Lower lobe of right lung (tissue), 2 donors: ENCODE measurements around the gene CYP2C18. TPM values are rescaled to one million over a fixed set of nuclear protein-coding genes. Genes with fewer than 3 reads are reported as not detected.
"Not testable (repeated sequence)": the region's sequence is repeated elsewhere in the genome, so short reads cannot be mapped to it uniquely, and the experiment has no call there.

ENCODE experiments used
- ATAC-seq, 2 donors: fragments of 200-7000 bp; cut with Tn5 transposase; one replicate each; pipeline ENCODE4 v1.9.1; 2020 to 2022; ENCODE audit warnings: mild to moderate bottlenecking in 2 of 2, moderate library complexity in 2 of 2
- DNase-seq: peaks from one replicate; pipeline ENCODE4 v3.0.0-alpha.2; 2020
- H3K27ac ChIP-seq: fragments of 200-600 bp; one replicate; pipeline ENCODE4 v1.8.0; 2022
- H3K27me3 ChIP-seq: fragments of 200-600 bp; one replicate; pipeline ENCODE4 v1.8.0; 2022; ENCODE audit warnings: low read depth
- H3K36me3 ChIP-seq: fragments of 200-600 bp; one replicate; pipeline ENCODE4 v1.8.0; 2022; ENCODE audit warnings: mild to moderate bottlenecking
- H3K4me1 ChIP-seq: fragments of 200-600 bp; one replicate; pipeline ENCODE4 v1.8.0; 2022
- H3K4me3 ChIP-seq: fragments of 200-600 bp; one replicate; pipeline ENCODE4 v1.8.0; 2022; ENCODE audit warnings: mild to moderate bottlenecking
- H3K9me3 ChIP-seq: fragments of 200-600 bp; one replicate; pipeline ENCODE4 v1.8.0; 2022
- intact Hi-C: fragments of 100-400 bp; cut with DNase I; formaldehyde crosslinking; loops from one replicate; pipeline ENCODE4 v1.11.0; 2022
- long read RNA-seq: library from polyadenylated mRNA; unstranded; transcript quantifications from one replicate; pipeline ENCODE4 v2.0.0, GENCODE V29; 2021
- total RNA-seq: library from RNA; stranded (reverse); fragmentation: NEBNext Ultra II Directional; extraction: Animal tissue kit (Norgen Biotek cat#: 25700); gene quantifications from one replicate; pipeline ENCODE4 v1.2.1, GENCODE V29; 2021
- TF ChIP-seq, protein P1 (sequence below): fragments of 200-600 bp; IDR thresholded peaks from one replicate; pipeline ENCODE4 v1.8.0; 2022; ENCODE audit warnings: antibody characterized with exemption, mild to moderate bottlenecking
- donor health status: DM: no; HTN: yes; CAD: no; lungs with severe emphysema.

CYP2C18 gene
- 0.65 TPM for total RNA-seq
- long read RNA-seq, partial matches to known transcripts = 0 of 1 reads
- long read RNA-seq, other reads (novel, unspliced or antisense) = 1 of 1 reads

DNA sequence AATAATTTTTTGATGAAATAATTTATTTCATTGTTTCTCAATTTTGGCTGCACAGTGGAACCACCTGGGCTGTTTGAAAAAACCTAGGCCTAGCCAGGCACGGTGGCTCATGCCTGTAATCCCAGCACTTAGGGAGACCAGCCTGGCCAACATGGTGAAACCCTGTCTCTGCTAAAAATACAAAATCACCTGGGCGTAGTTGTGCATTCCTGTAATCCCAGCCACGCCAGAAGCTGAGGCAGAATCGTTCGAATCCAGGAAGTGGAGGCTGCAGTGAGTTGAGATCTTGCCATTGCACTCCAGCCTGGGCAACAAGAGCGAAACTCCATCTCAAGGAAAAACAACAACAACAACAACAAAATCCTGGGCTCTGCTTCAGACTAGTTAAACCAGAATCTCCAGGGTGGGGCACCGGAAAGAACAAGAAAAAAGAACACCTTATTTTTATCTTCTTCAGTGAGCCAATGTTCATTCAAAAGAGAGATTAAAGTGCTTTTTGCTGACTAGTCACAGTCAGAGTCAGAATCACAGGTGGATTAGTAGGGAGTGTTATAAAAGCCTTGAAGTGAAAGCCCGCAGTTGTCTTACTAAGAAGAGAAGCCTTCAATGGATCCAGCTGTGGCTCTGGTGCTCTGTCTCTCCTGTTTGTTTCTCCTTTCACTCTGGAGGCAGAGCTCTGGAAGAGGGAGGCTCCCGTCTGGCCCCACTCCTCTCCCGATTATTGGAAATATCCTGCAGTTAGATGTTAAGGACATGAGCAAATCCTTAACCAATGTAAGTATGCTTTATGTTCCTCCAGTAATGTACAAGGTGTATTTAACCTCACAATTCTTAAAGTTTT is at the start of gene CYP2C18:
Gene CYP2C18 (plus strand): TSS at position 516 of the 841 bp plus-strand sequence. CDS start 91 bp downstream, at position 607.
- Histone ChIP-seq H3K36me3 (no peaks in the 10 kb centered on the region), H3K27ac (no peak within 1 kb of the TSS), H3K4me3 (no peak within 1 kb of the TSS), H3K9me3 (peaks cover 6% of the 10 kb centered on the region), H3K27me3 (no peaks in the 10 kb centered on the region), H3K4me1 (no peaks in the 10 kb centered on the region)
- TF ChIP-seq, protein P1, sequence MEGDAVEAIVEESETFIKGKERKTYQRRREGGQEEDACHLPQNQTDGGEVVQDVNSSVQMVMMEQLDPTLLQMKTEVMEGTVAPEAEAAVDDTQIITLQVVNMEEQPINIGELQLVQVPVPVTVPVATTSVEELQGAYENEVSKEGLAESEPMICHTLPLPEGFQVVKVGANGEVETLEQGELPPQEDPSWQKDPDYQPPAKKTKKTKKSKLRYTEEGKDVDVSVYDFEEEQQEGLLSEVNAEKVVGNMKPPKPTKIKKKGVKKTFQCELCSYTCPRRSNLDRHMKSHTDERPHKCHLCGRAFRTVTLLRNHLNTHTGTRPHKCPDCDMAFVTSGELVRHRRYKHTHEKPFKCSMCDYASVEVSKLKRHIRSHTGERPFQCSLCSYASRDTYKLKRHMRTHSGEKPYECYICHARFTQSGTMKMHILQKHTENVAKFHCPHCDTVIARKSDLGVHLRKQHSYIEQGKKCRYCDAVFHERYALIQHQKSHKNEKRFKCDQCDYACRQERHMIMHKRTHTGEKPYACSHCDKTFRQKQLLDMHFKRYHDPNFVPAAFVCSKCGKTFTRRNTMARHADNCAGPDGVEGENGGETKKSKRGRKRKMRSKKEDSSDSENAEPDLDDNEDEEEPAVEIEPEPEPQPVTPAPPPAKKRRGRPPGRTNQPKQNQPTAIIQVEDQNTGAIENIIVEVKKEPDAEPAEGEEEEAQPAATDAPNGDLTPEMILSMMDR = no peak
- no peak for DNase-seq
- intact Hi-C loops = no loop called here
- peak; percentile 35 to 54 for ATAC-seq

DNA sequence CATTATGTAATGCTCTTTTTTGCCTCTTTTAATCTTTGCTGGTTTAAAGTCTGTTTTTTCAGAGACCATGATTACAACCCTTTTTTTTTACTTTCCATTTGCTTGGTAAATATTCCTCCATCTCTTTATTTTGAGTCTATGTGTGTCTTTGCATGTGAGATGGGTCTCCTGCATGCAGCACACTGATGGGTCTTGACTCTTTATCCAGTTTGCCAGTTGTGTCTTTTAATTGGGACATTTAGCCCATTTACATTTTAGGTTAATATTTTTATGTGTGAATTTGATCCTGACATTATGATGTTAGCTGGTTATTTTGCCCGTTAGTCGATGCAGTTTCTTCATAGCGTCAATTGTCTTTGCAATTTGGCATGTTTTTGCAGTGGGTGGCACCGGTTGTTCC is 45.4 kb upstream of the CYP2C18 start:
- DNase-seq, H3K4me3 ChIP-seq, intact Hi-C loops, H3K27me3 ChIP-seq, ATAC-seq, H3K36me3 ChIP-seq, H3K27ac ChIP-seq, H3K4me1 ChIP-seq: not testable (repeated sequence)
- peaks cover 20% of the 10 kb centered on the region for H3K9me3 ChIP-seq

DNA sequence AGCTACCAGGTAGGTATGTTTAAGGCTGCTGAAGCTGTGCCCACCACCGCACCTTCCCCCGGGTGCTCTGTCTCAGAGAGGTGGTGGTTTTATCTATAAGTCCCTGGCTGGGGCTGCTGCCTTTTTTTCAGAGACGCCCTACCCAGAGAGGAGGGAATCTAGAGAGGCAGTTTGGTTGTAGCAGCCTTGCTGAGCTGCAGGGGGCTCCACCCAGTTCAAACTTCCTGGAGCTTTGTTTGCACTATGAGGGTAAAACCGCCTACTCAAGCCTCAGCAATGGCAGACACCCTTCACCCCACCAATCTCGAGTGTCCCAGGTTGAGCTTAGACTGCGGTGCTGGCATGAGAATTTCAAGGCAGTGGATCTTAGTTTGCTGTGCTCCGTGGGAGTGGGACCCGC is 43.6 kb upstream of the CYP2C18 start:
- Histone ChIP-seq H3K27me3 (no peaks in the 10 kb centered on the region), H3K4me3 (no peak overlapping the region), H3K27ac (no peak overlapping the region), H3K36me3 (no peaks in the 10 kb centered on the region), H3K4me1 (no peaks in the 10 kb centered on the region), H3K9me3 (peaks cover 19% of the 10 kb centered on the region)
- TF ChIP-seq, protein P1 = no peak
- intact Hi-C loops = no loop called here
- ATAC-seq (no peak), DNase-seq (no peak)

DNA sequence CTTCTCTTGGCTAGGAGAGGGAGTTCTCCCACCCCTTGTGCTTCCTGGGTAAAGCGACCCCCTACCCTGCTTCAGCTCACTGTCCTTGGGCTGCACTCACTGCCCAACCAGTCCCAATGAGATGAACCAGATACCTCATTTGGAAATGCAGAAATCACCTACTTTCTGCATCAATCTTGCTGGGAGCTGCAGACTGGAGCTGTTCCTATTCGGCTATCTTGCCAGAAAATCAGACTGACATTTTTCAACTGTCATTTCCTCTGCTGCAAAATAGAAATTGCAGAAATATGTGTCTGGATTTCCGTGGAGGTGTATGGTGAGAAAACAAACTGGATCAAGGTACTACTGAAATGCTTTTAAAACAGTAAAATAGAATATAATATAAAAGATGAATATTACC is 43.0 kb upstream of the CYP2C18 start:
- Histone ChIP-seq H3K4me3 (no peak overlapping the region), H3K36me3 (no peaks in the 10 kb centered on the region), H3K27ac (no peak overlapping the region), H3K9me3 (peaks cover 19% of the 10 kb centered on the region), H3K27me3 (no peaks in the 10 kb centered on the region), H3K4me1 (no peaks in the 10 kb centered on the region)
- TF ChIP-seq, protein P1 = no peak
- DNase-seq = no peak
- ATAC-seq = no peak
- intact Hi-C loops = no loop called here

DNA sequence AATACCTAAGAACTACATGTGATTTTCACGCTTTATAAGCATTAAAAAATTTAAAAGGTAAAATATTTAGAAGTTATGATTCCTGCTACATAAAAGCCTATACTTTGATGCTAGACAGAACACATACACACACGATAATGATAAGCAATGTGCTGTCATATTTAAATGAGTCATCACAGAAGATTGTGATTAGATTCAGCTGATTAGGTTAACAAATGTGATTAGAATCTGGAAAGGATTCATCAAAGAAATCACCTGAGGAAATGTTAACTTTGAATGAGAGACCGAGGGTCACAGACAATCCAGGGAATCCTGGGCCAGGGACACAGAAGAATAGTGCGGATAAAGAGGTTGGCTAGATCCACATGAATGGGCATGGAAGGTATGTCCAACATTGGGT is 42.0 kb upstream of the CYP2C18 start:
- Histone ChIP-seq H3K27me3 (no peaks in the 10 kb centered on the region), H3K36me3 (no peaks in the 10 kb centered on the region), H3K4me1 (no peaks in the 10 kb centered on the region), H3K27ac (no peak overlapping the region), H3K9me3 (peaks cover 19% of the 10 kb centered on the region), H3K4me3 (no peak overlapping the region)
- DNase-seq (no peak), ATAC-seq (no peak)
- TF ChIP-seq, protein P1 = no peak
- intact Hi-C loops = no loop called here

DNA sequence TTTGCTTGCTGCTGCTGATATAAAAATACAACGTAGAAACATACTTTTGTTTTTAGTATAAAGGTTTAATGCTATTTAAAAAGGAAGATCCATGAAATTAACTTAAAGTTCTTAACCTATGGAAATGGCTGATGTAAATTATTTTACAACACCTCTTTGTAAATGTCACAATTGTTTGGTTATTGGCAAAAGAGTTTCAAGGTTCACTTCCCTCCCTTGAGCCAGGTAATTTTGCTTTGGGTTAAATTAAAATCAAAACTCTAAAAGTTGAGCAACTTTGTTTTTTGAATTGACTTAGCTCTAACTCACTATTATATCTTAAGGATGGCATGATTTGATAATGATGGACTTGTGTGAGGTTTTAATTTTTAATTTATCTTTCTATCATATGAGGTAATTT is 39.2 kb upstream of the CYP2C18 start:
- DNase-seq = no peak
- intact Hi-C loops = no loop called here
- no peak for ATAC-seq
- H3K27ac ChIP-seq = no peak overlapping the region
- TF ChIP-seq, protein P1 = no peak
- H3K4me1 ChIP-seq = no peaks in the 10 kb centered on the region
- H3K4me3 ChIP-seq = no peak overlapping the region
- H3K36me3 ChIP-seq = no peaks in the 10 kb centered on the region
- no peaks in the 10 kb centered on the region for H3K9me3 ChIP-seq
- no peaks in the 10 kb centered on the region for H3K27me3 ChIP-seq
